ENCODE data around the gene MMP3. TPM values are rescaled to one million over a fixed set of nuclear protein-coding genes. Genes with fewer than 3 reads are reported as not detected.

The MMP3 gene
- total and polyA plus RNA-seq, 12 donors: not detected

GRCh38 chr11:102830001-102830727, 13.2 kb downstream of the MMP3 start:
- H3K27me3 ChIP-seq: peaks cover 0 to 34% (median 13%) of the 10 kb centered on the region in 7 donors
- no peaks in the 10 kb centered on the region for H3K4me1 ChIP-seq
- ATAC-seq (no peak), DNase-seq (no peak)
- no peak overlapping the region for H3K27ac ChIP-seq
- intact Hi-C loops (cut with DNase I): loop anchor here in 1 of 10 donors (10.0 kb wide), 2 partner anchors 65 to 105 kb away; no protein-coding TSS in a partner anchor
- TF ChIP-seq CTCF (IDR thresholded peaks at IDR 0.05): no peak
- H3K9me3 ChIP-seq: peaks cover 0 to 3% (median 0%) of the 10 kb centered on the region in 11 donors
- no peak overlapping the region for H3K4me3 ChIP-seq
- H3K36me3 ChIP-seq: no peaks in the 10 kb centered on the region
- WGBS, 2 donors: 73 to 77% methylated on average over 5 of the region's 5 CpGs

GRCh38 chr11:102829316-102830000, 14.0 kb downstream of the MMP3 start:
- DNase-seq (no peak), ATAC-seq (no peak)
- TF ChIP-seq CTCF (IDR thresholded peaks at IDR 0.05): no peak
- H3K36me3 ChIP-seq: no peaks in the 10 kb centered on the region
- intact Hi-C loops (cut with DNase I): no loop called here
- H3K27ac ChIP-seq: no peak overlapping the region
- no peak overlapping the region for H3K4me3 ChIP-seq
- H3K27me3 ChIP-seq: peaks cover 0 to 34% (median 13%) of the 10 kb centered on the region in 7 donors
- H3K4me1 ChIP-seq: no peaks in the 10 kb centered on the region
- H3K9me3 ChIP-seq: peaks cover 0 to 3% (median 0%) of the 10 kb centered on the region in 11 donors
- 64 to 72% methylated on average over 6 of the region's 6 CpGs for WGBS, 2 donors

- DNase-seq (no peak), ATAC-seq (no peak)
- intact Hi-C loops (cut with DNase I): no loop called here
- Histone ChIP-seq H3K36me3 (no peaks in the 10 kb centered on the region), H3K27ac (no peak overlapping the region), H3K4me3 (no peak overlapping the region), H3K27me3 (peaks cover 0 to 7% (median 0%) of the 10 kb centered on the region in 7 donors), H3K9me3 (peaks cover 0 to 3% (median 0%) of the 10 kb centered on the region in 11 donors), H3K4me1 (no peaks in the 10 kb centered on the region)
- 93 to 99% methylated on average over 1 of the region's 1 CpG for WGBS, 2 donors
- TF ChIP-seq CTCF (IDR thresholded peaks at IDR 0.05): no peak
Observed at GRCh38 chr11:102824556-102824955, 18.9 kb downstream of the MMP3 start.

DNA sequence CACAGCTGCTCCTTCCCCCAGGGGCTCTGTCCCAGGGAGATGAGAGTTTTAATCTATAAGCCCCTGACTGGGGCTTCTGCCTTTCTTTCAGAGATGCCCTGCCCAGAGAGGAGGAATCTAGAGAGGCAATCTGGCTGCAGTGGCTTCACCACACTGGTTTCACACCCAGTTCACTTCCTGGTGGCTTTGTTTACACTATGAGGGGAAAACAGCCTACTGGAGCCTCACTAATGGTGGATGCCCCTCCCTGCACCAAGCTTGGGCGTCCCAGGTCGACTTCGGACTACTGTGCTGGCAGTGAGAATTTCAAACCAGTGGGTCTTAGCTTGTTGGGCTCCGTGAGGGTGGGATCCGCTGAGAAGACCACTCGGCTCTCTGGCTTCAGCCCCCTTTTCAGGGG, 23.9 kb downstream of the MMP3 start:
- H3K36me3 ChIP-seq: no peaks in the 10 kb centered on the region
- no peak for TF ChIP-seq CTCF (IDR thresholded peaks at IDR 0.05)
- no peaks in the 10 kb centered on the region for H3K4me1 ChIP-seq
- ATAC-seq (no peak), DNase-seq (no peak)
- peaks cover 0 to 25% (median 0%) of the 10 kb centered on the region in 11 donors for H3K9me3 ChIP-seq
- no peak overlapping the region for H3K4me3 ChIP-seq
- no peak overlapping the region for H3K27ac ChIP-seq
- intact Hi-C loops (cut with DNase I): no loop called here
- 58 to 72% methylated on average over 6 of the region's 6 CpGs for WGBS, 2 donors
- no peaks in the 10 kb centered on the region for H3K27me3 ChIP-seq

All from heart right ventricle (tissue), 16 donors.